ENCODE data around the gene TMPRSS7.
A peak's percentile ranks its signal among the peaks of the same experiment; 100 is the strongest.

TMPRSS7 gene

GRCh38 chr3:112104774-112105173, 70.2 kb downstream of the TMPRSS7 start:
- no peak for DNase-seq

- no peak for DNase-seq
Observed at GRCh38 chr3:112109322-112109721, 74.8 kb downstream of the TMPRSS7 start.

GRCh38 chr3:112111785-112112402, 77.4 kb downstream of the TMPRSS7 start:
- DNase-seq = no peak

GRCh38 chr3:112114576-112115160, 80.1 kb downstream of the TMPRSS7 start:
- DNase-seq = no peak

GRCh38 chr3:112115161-112115739, 80.7 kb downstream of the TMPRSS7 start:
- no peak for DNase-seq

- no peak for DNase-seq
Observed at GRCh38 chr3:112115806-112116383, 81.4 kb downstream of the TMPRSS7 start.

- no peak for DNase-seq
Observed at GRCh38 chr3:112116748-112117186, 82.2 kb downstream of the TMPRSS7 start.

GRCh38 chr3:112117415-112117814, 82.9 kb downstream of the TMPRSS7 start:
- no peak for DNase-seq

- peak; percentile 13 for DNase-seq
Observed at GRCh38 chr3:112117841-112118571, 83.5 kb downstream of the TMPRSS7 start.

GRCh38 chr3:112119962-112120836, 85.7 kb downstream of the TMPRSS7 start:
- DNase-seq = no peak

GRCh38 chr3:112121577-112122547, 87.3 kb downstream of the TMPRSS7 start:
- no peak for DNase-seq

GRCh38 chr3:112122870-112123269, 88.3 kb downstream of the TMPRSS7 start:
- no peak for DNase-seq

GRCh38 chr3:112123548-112123947, 89.0 kb downstream of the TMPRSS7 start:
- no peak for DNase-seq

- DNase-seq = no peak
Observed at GRCh38 chr3:112124907-112125607, 90.5 kb downstream of the TMPRSS7 start.

GRCh38 chr3:112126511-112126911, 92.0 kb downstream of the TMPRSS7 start:
- DNase-seq = no peak

GRCh38 chr3:112127522-112128494, 93.3 kb downstream of the TMPRSS7 start:
- no peak for DNase-seq

- no peak for DNase-seq
Observed at GRCh38 chr3:112128843-112129727, 94.5 kb downstream of the TMPRSS7 start.

Measured in SIG-M5 (cell line).